ENCODE data around the gene GRK7. TPM values are rescaled to one million over a fixed set of nuclear protein-coding genes. Genes with fewer than 3 reads are reported as not detected.

Gene GRK7
- total RNA-seq, 1 donor, result not detected

GRCh38 chr3:141793476-141794260, 30.5 kb downstream of the GRK7 start:
- peaks cover 3% of the 10 kb centered on the region for H3K4me1 ChIP-seq (ENCODE audit: insufficient read depth, low read length)
- H2AFZ ChIP-seq (ENCODE audit: low read length), result no peak overlapping the region

GRCh38 chr3:141795276-141795675, 32.1 kb downstream of the GRK7 start:
- Histone ChIP-seq H3K4me1 (ENCODE audit: insufficient read depth, low read length) (peaks cover 3% of the 10 kb centered on the region), H4K20me1 (ENCODE audit: insufficient read depth, low read length) (no peaks in the 10 kb centered on the region), H3K79me2 (ENCODE audit: insufficient read depth, low read length) (no peaks in the 10 kb centered on the region), H3K4me3 (ENCODE audit: insufficient read depth, low read length) (no peak overlapping the region), H3K4me2 (ENCODE audit: insufficient read depth, low read length) (no peak overlapping the region), H3K9me3 (ENCODE audit: low read depth, low read length) (no peaks in the 10 kb centered on the region), H3K27me3 (ENCODE audit: insufficient read depth, low read length) (no peaks in the 10 kb centered on the region), H2AFZ (ENCODE audit: low read length) (no peak overlapping the region), H3K36me3 (ENCODE audit: insufficient read depth, low read length) (no peaks in the 10 kb centered on the region), H3K27ac (ENCODE audit: low read depth, low read length) (no peak overlapping the region)
- DNase-seq (ENCODE audit: insufficient read length, low spot score, missing footprints), result no peak
- no peak for TF ChIP-seq CTCF (IDR thresholded peaks at IDR 0.05; ENCODE audit: extremely low read depth, low read depth, low read length)

More at GRCh38 chr3:141793476-141794260, 30.5 kb downstream of the GRK7 start:
- no peak overlapping the region for H3K4me2 ChIP-seq (ENCODE audit: insufficient read depth, low read length)
- no peaks in the 10 kb centered on the region for H3K9me3 ChIP-seq (ENCODE audit: low read depth, low read length)
- H3K27ac ChIP-seq (ENCODE audit: low read depth, low read length), result no peak overlapping the region
- no peaks in the 10 kb centered on the region for H4K20me1 ChIP-seq (ENCODE audit: insufficient read depth, low read length)
- no peaks in the 10 kb centered on the region for H3K79me2 ChIP-seq (ENCODE audit: insufficient read depth, low read length)
- no peaks in the 10 kb centered on the region for H3K27me3 ChIP-seq (ENCODE audit: insufficient read depth, low read length)
- TF ChIP-seq CTCF (IDR thresholded peaks at IDR 0.05; ENCODE audit: extremely low read depth, low read depth, low read length), result no peak
- H3K4me3 ChIP-seq (ENCODE audit: insufficient read depth, low read length), result no peak overlapping the region
- DNase-seq (ENCODE audit: insufficient read length, low spot score, missing footprints), result no peak
- no peaks in the 10 kb centered on the region for H3K36me3 ChIP-seq (ENCODE audit: insufficient read depth, low read length)

- Histone ChIP-seq H3K27me3 (ENCODE audit: insufficient read depth, low read length) (no peaks in the 10 kb centered on the region), H2AFZ (ENCODE audit: low read length) (no peak overlapping the region), H3K4me3 (ENCODE audit: insufficient read depth, low read length) (no peak overlapping the region), H4K20me1 (ENCODE audit: insufficient read depth, low read length) (no peaks in the 10 kb centered on the region), H3K36me3 (ENCODE audit: insufficient read depth, low read length) (no peaks in the 10 kb centered on the region), H3K79me2 (ENCODE audit: insufficient read depth, low read length) (no peaks in the 10 kb centered on the region), H3K4me1 (ENCODE audit: insufficient read depth, low read length) (peaks cover 3% of the 10 kb centered on the region), H3K9me3 (ENCODE audit: low read depth, low read length) (no peaks in the 10 kb centered on the region), H3K4me2 (ENCODE audit: insufficient read depth, low read length) (no peak overlapping the region), H3K27ac (ENCODE audit: low read depth, low read length) (no peak overlapping the region)
- no peak for DNase-seq (ENCODE audit: insufficient read length, low spot score, missing footprints)
- TF ChIP-seq CTCF (IDR thresholded peaks at IDR 0.05; ENCODE audit: extremely low read depth, low read depth, low read length), result no peak
Observed at GRCh38 chr3:141795741-141796080, 32.5 kb downstream of the GRK7 start.

- Histone ChIP-seq H2AFZ (ENCODE audit: low read length) (peak overlapping the region; percentile 97), H3K4me2 (ENCODE audit: insufficient read depth, low read length) (no peak overlapping the region), H3K4me3 (ENCODE audit: insufficient read depth, low read length) (no peak overlapping the region), H3K27me3 (ENCODE audit: insufficient read depth, low read length) (no peaks in the 10 kb centered on the region), H3K27ac (ENCODE audit: low read depth, low read length) (no peak overlapping the region), H3K9me3 (ENCODE audit: low read depth, low read length) (no peaks in the 10 kb centered on the region), H4K20me1 (ENCODE audit: insufficient read depth, low read length) (no peaks in the 10 kb centered on the region), H3K79me2 (ENCODE audit: insufficient read depth, low read length) (no peaks in the 10 kb centered on the region), H3K36me3 (ENCODE audit: insufficient read depth, low read length) (no peaks in the 10 kb centered on the region), H3K4me1 (ENCODE audit: insufficient read depth, low read length) (peaks cover 3% of the 10 kb centered on the region)
- TF ChIP-seq CTCF (IDR thresholded peaks at IDR 0.05; ENCODE audit: extremely low read depth, low read depth, low read length), result no peak
- no peak for DNase-seq (ENCODE audit: insufficient read length, low spot score, missing footprints)
Observed at GRCh38 chr3:141796081-141796888, 33.1 kb downstream of the GRK7 start.
